NCI-H345 (cell line): ENCODE results near the gene RAB12.
A peak's percentile ranks its signal among the peaks of the same experiment; 100 is the strongest.

Experiments
- DNase-seq: peaks from one replicate; lab custom pipeline; 2025; lab: John Stamatoyannopoulos, UW

RAB12 gene

GRCh38 chr18:8685141-8685913, 76.1 kb downstream of the RAB12 start:
- peak; percentile 77 for DNase-seq

GRCh38 chr18:8685914-8686216, 76.6 kb downstream of the RAB12 start:
- no peak for DNase-seq

DNA sequence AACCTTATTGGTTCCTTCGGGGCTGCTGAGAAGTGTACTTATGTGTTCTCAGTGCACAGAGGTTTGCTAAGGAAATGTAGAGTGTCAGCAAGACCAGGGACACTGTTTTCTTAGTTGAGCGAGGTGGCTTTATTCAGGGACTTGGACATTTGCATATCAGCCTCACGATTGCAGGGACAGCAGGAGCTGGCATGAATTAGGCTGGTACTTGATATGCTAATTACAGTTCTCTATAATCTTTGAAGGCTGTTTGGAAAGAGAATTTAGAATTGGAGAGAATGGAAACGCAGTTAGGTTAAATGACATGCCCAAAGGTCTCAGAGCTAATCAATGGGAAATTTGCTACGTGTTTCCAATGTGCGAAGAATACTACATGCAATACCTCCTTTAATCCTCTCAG, 77.4 kb downstream of the RAB12 start:
- no peak for DNase-seq

DNA sequence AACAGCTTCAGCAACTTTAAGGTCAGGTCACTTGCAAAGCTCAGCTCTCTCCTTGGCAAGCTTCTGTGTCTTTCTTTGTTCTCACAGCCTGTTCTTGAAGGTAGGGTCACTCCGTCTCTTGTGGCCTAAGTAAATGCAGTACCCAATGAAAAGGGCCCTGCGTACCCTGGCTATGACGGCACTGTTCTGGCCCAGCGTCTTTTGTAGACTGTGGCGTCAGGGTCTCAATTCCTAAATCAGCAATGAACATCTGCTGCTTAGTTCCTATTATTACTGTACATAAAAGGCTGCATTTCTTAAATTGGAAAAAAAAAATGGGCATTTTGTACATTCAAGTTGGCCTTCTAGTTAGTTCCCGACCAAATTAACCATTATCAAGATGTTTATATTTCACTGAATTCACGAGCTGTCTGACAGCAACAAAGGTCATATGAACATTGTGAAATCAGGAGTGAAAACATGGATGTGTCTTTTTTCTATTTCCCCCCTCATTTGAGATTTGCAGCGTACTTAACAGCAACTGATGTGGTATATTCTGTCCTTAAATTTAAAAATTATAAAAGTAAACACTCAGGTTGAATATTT, 79.1 kb downstream of the RAB12 start:
- no peak for DNase-seq

DNA sequence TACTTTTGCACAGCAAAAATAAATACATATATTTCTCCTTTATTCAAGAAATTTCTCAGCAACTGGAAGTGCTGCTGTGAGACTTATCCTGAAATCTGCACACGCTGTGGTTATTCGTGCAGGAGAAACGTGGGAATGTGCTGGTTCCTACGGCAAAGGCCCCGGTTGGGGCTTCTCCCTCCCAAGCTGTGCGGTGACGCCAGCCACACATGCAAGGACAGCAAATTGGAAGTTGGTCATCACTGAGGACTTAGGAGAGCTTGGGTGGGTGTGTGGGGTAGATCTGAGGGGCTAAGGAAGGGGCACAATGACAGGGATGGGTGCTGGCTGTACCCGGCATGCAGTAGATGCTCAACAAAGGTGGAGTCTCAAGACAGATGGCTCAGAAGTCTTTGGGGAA, 79.6 kb downstream of the RAB12 start:
- no peak for DNase-seq
